ENCODE results near the gene EML4. TPM values are rescaled to one million over a fixed set of nuclear protein-coding genes. Genes with fewer than 3 reads are reported as not detected.
"Not testable (repeated sequence)": the region's sequence is repeated elsewhere in the genome, so short reads cannot be mapped to it uniquely, and the experiment has no call there.

The EML4 gene, protein sequence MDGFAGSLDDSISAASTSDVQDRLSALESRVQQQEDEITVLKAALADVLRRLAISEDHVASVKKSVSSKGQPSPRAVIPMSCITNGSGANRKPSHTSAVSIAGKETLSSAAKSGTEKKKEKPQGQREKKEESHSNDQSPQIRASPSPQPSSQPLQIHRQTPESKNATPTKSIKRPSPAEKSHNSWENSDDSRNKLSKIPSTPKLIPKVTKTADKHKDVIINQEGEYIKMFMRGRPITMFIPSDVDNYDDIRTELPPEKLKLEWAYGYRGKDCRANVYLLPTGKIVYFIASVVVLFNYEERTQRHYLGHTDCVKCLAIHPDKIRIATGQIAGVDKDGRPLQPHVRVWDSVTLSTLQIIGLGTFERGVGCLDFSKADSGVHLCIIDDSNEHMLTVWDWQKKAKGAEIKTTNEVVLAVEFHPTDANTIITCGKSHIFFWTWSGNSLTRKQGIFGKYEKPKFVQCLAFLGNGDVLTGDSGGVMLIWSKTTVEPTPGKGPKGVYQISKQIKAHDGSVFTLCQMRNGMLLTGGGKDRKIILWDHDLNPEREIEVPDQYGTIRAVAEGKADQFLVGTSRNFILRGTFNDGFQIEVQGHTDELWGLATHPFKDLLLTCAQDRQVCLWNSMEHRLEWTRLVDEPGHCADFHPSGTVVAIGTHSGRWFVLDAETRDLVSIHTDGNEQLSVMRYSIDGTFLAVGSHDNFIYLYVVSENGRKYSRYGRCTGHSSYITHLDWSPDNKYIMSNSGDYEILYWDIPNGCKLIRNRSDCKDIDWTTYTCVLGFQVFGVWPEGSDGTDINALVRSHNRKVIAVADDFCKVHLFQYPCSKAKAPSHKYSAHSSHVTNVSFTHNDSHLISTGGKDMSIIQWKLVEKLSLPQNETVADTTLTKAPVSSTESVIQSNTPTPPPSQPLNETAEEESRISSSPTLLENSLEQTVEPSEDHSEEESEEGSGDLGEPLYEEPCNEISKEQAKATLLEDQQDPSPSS
- total RNA-seq = 10 to 100 TPM; 32.8 to 59.9 TPM

DNA sequence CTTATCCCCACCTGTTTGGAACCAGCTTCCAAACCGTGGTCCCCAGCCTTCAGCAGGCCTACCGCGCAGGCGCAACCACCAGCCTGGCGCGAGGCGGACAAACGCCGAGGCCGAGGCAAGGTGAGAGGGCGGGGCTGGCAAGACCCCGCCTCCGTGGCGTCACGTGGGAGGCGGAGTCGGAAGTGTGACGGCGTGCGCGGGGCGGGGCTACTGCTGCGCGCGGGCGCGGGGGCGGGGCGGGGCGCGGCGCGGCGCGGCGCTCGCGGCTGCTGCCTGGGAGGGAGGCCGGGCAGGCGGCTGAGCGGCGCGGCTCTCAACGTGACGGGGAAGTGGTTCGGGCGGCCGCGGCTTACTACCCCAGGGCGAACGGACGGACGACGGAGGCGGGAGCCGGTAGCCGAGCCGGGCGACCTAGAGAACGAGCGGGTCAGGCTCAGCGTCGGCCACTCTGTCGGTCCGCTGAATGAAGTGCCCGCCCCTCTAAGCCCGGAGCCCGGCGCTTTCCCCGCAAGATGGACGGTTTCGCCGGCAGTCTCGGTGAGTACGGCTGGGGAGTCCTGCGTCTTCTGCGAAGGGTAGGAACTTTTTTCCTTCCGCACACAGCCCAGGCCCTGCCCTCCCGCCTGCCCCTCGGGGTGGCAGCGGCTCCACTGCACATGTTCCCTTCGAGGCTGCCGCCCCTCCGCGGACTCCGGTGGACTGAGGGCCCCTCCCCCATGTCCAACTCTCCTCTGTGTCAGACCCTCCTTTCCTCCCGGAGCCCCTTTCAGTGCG lies at the start of gene EML4:
EML4 (plus strand) TSS at position 254 of the 774 bp plus-strand sequence; CDS start at position 513, 259 bp downstream.
- TF ChIP-seq, protein P1, sequence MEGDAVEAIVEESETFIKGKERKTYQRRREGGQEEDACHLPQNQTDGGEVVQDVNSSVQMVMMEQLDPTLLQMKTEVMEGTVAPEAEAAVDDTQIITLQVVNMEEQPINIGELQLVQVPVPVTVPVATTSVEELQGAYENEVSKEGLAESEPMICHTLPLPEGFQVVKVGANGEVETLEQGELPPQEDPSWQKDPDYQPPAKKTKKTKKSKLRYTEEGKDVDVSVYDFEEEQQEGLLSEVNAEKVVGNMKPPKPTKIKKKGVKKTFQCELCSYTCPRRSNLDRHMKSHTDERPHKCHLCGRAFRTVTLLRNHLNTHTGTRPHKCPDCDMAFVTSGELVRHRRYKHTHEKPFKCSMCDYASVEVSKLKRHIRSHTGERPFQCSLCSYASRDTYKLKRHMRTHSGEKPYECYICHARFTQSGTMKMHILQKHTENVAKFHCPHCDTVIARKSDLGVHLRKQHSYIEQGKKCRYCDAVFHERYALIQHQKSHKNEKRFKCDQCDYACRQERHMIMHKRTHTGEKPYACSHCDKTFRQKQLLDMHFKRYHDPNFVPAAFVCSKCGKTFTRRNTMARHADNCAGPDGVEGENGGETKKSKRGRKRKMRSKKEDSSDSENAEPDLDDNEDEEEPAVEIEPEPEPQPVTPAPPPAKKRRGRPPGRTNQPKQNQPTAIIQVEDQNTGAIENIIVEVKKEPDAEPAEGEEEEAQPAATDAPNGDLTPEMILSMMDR (IDR thresholded peaks at IDR 0.05) = no peak
- no peaks in the 10 kb centered on the region for H3K27me3 ChIP-seq (replicated peaks; ENCODE audit: insufficient read depth)
- DNase-seq (ENCODE audit: low spot score) (peak; percentile 47), ATAC-seq (ENCODE audit: insufficient number of reproducible peaks, low FRiP score, low read depth) (peak; percentile 94)
- no peaks in the 10 kb centered on the region for H3K9me3 ChIP-seq
- peaks cover 18 to 47% of the 10 kb centered on the region in 2 donors for H3K4me1 ChIP-seq (ENCODE audit: control insufficient read depth in 1 of 2, low read depth in 2 of 2)
- peak within 1 kb of the TSS; percentile 78 for H3K4me3 ChIP-seq
- H3K27ac ChIP-seq = peak within 1 kb of the TSS; percentile 77 to 78
- no peaks in the 10 kb centered on the region for H3K36me3 ChIP-seq

DNA sequence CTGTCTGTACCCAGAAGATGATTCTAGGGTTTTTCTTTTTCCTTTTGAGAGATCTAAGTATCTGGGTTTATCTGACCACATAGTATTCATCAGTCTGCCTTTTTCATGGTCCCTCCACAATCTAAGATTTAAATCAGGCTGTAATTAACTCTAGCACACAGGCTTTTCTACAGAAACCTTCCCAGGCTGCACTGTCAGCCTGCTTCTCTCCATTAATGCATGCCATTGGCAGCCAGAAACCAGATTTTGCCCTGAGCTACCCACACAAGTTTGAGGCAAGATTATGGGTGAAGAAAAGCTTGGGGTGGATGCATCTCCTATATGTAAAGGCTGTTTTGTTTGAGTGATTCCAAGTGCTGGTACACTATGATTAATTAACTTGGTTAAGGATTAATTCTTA lies 45.7 kb upstream of the EML4 start:
- Histone ChIP-seq H3K27me3 (replicated peaks; ENCODE audit: insufficient read depth) (no peaks in the 10 kb centered on the region), H3K36me3 (no peaks in the 10 kb centered on the region), H3K27ac (no peak overlapping the region), H3K4me1 (ENCODE audit: control insufficient read depth in 1 of 2, low read depth in 2 of 2) (peaks cover 4 to 11% of the 10 kb centered on the region in 2 donors), H3K9me3 (no peaks in the 10 kb centered on the region), H3K4me3 (no peak overlapping the region)
- ATAC-seq (ENCODE audit: insufficient number of reproducible peaks, low FRiP score, low read depth) (peak; percentile 65), DNase-seq (ENCODE audit: low spot score) (no peak)
- TF ChIP-seq, protein P1 (IDR thresholded peaks at IDR 0.05) = no peak

DNA sequence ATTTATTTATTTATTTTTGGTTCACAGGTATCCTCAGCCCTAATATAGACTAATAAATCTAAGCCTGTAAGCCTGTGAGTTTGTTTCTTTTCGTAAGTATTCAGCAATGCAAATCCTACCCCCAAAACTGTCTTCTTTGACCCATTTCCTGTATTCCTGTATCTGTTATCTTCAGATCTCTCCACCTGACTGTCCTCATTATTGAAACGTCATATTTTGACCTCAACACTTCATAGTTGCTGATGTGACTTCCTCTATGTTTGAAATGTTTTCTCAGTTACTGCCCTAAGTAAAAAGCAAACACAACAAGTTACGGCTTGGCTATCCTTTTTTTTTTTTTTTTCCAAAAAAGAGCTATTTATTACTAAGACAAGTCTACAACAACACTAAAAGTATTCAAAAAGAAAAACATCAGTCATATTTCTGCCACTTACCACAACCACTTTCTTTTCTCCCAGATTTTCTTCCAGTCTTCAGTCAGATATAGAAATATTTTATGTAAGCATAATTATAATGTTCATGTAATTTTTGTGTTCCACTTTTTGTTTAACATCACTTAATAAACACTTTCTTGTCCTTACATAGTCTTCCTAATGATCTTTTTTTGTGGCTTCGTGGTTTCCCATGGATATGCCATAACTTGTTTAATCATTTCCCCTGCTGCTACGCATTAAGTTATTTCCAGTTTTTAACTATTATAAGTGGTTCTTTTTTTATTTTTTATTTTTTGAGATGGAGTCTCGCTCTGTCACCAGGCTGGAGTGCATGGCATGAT lies 45.0 kb upstream of the EML4 start:
- DNase-seq (ENCODE audit: low spot score) (no peak), ATAC-seq (ENCODE audit: insufficient number of reproducible peaks, low FRiP score, low read depth) (no peak)
- no peak overlapping the region for H3K27ac ChIP-seq
- peaks cover 0 to 12% of the 10 kb centered on the region in 2 donors for H3K4me1 ChIP-seq (ENCODE audit: control insufficient read depth in 1 of 2, low read depth in 2 of 2)
- TF ChIP-seq, protein P1 (IDR thresholded peaks at IDR 0.05) = no peak
- no peaks in the 10 kb centered on the region for H3K9me3 ChIP-seq
- H3K27me3 ChIP-seq (replicated peaks; ENCODE audit: insufficient read depth) = no peaks in the 10 kb centered on the region
- H3K36me3 ChIP-seq = no peaks in the 10 kb centered on the region
- H3K4me3 ChIP-seq = no peak overlapping the region

DNA sequence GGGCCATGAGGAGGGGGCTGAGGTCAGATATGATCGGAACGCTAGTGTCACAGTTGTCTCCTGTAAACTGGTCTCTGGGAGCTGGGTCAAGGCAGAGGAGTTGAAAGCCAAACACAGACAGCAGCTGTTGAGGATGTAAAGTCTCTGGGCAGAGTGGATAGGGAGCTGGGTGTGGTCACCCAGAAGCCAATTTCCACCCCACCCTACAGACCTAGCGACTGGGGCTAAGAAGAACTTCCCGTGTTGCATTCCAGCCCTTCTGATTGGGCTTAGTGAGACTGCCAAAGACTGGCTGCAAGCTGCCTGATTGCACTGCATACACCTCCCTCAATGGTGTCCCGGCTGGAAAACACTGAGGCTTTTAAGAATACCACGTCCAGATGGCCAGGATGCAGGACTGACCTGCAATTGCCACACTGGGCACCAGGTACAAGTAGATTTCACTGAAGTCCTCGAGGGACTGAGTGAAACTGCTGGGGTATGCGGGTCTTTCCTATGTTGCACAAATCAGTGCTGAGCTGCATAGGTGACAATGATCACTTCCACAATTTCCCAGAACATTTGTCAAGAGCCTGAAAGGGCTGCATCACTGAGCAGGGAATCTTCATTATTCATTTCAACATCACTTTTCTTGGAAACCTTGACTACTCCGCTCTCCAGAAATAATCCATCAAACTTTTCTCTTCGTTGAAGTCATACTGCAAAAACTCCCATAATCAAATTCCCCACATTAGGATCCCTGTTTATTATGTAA lies 43.1 kb upstream of the EML4 start:
- no peak overlapping the region for H3K27ac ChIP-seq
- peaks cover 0 to 14% of the 10 kb centered on the region in 2 donors for H3K4me1 ChIP-seq (ENCODE audit: control insufficient read depth in 1 of 2, low read depth in 2 of 2)
- no peaks in the 10 kb centered on the region for H3K36me3 ChIP-seq
- TF ChIP-seq, protein P1 (IDR thresholded peaks at IDR 0.05) = no peak
- H3K27me3 ChIP-seq (replicated peaks; ENCODE audit: insufficient read depth) = no peaks in the 10 kb centered on the region
- no peaks in the 10 kb centered on the region for H3K9me3 ChIP-seq
- no peak overlapping the region for H3K4me3 ChIP-seq
- ATAC-seq (ENCODE audit: insufficient number of reproducible peaks, low FRiP score, low read depth) (no peak), DNase-seq (ENCODE audit: low spot score) (no peak)

DNA sequence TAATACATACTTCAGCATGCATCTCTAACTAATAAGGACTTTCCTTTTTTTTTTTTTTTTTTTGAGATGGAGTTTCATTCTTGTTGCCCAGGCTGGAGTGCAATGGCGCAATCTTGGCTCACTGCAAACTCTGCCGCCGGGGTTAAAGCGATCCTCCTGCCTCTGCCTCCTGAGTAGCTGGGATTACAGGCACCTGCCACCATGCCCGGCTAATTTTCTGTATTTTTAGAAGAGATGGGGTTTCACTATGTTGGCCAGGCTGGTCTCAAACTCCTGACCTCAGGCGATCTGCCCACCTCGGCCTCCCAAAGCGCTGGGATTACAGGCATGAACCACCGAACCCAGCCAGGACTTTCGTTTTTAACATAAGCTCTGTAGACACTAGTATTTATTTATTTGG lies 42.3 kb upstream of the EML4 start:
- H3K4me1 ChIP-seq (ENCODE audit: control insufficient read depth in 1 of 2, low read depth in 2 of 2) = peaks cover 4 to 23% of the 10 kb centered on the region in 2 donors
- DNase-seq (ENCODE audit: low spot score); H3K4me3 ChIP-seq; H3K36me3 ChIP-seq; ATAC-seq (ENCODE audit: insufficient number of reproducible peaks, low FRiP score, low read depth); H3K9me3 ChIP-seq; H3K27me3 ChIP-seq (replicated peaks; ENCODE audit: insufficient read depth); H3K27ac ChIP-seq: not testable (repeated sequence)
